HepG2 (cell line): ENCODE data around the gene NCDN. TPM values are rescaled to one million over a fixed set of nuclear protein-coding genes. Genes with fewer than 3 reads are reported as not detected.
A peak's percentile ranks its signal among the peaks of the same experiment; 100 is the strongest.

Source experiments
- ATAC-seq: fragments of 200-7000 bp; cut with Tn5 transposase; 3 replicates; pipeline ENCODE4 v1.9.1; 2020; ENCODE audit warnings: mild to moderate bottlenecking, moderate library complexity
- BruUV-seq: library from RNA; stranded (reverse); fragments of 400-500 nt; replicated peaks from 2 replicates; lab custom pipeline; 2021; lab: Mats Ljungman, UMichigan
- CTCF ChIA-PET: fragments of 300-600 bp; formaldehyde crosslinking; extraction: SDS; loops from one replicate; lab custom pipeline; 2021; ENCODE audit warnings: low total read pairs, inconsistent platforms, low intra/inter-chr PET ratio; lab: Yijun Ruan, JAX
- POLR2A ChIA-PET: fragments of 350-600 bp; sonication (Branson Sonifier 250); formaldehyde crosslinking; loops from one replicate; lab custom pipeline; 2020; ENCODE audit warnings: antibody characterized with exemption, inconsistent platforms; lab: Yijun Ruan, JAX
- DNase-seq: peaks from one replicate; pipeline ENCODE4 v3.0.0-alpha.2; 2015; ENCODE audit warnings: low spot score
- FAIRE-seq: peaks from 3 replicates; lab custom pipeline; 2011; peaks lifted over from hg19 to GRCh38; lab: Jason Lieb, UNC
- H2AFZ ChIP-seq: one replicate; pipeline ENCODE4 v1.6.1; 2011; ENCODE audit warnings: low read length, inconsistent platforms
- H3K27ac ChIP-seq: fragments of 300-600 bp; 3 replicates; pipeline ENCODE4 v1.8.0; 2011; ENCODE audit warnings: mixed run types, mild to moderate bottlenecking, mixed read lengths, low read length, inconsistent platforms; ENCODE audit not compliant: insufficient read depth; ENCODE audit errors: extremely low read length
- H3K27me3 ChIP-seq, 2 experiments: fragments of 200-600 bp in 1 of 2; 2 replicates in 1 of 2; 3 replicates in 1 of 2; pipeline versions ENCODE4 v1.6.0 to v1.8.0; 2011; ENCODE audit warnings: low read length in 2 of 2, mild to moderate bottlenecking in 2 of 2, moderate library complexity in 2 of 2, inconsistent platforms in 1 of 2; ENCODE audit not compliant: insufficient read depth in 2 of 2, control insufficient read depth in 1 of 2
- H3K36me3 ChIP-seq, 2 experiments: fragments of 200-600 bp in 1 of 2; replicated peaks in 1 of 2; 2 replicates in 1 of 2; 3 replicates in 1 of 2; pipeline versions ENCODE4 v1.5.1 to v1.8.0; 2011; ENCODE audit warnings: low read length in 2 of 2, inconsistent platforms in 1 of 2; ENCODE audit not compliant: insufficient read depth in 2 of 2, control insufficient read depth in 1 of 2
- H3K4me1 ChIP-seq: 2 replicates; pipeline ENCODE4 v1.5.1; 2012; ENCODE audit warnings: low read length, inconsistent platforms; ENCODE audit not compliant: insufficient read depth
- H3K4me2 ChIP-seq: 2 replicates; pipeline ENCODE4 v1.6.0; 2011; ENCODE audit warnings: low read depth, low read length, inconsistent platforms
- H3K4me3 ChIP-seq, 3 experiments: fragments of 200-600 bp in 1 of 3; sonication (generic), shearing (Covaris generic) in 1 of 3; replicated peaks in 1 of 3; 2 replicates each; pipeline ENCODE4 v1.5.1; 2011 to 2016; ENCODE audit warnings: low read length in 3 of 3, inconsistent platforms in 2 of 3, low read depth in 2 of 3, mild to moderate bottlenecking in 2 of 3, control low read depth in 1 of 3, mixed read lengths in 1 of 3; ENCODE audit not compliant: insufficient read depth in 1 of 3
- H3K79me2 ChIP-seq: one replicate; pipeline ENCODE4 v1.6.1; 2011; ENCODE audit warnings: low read length, inconsistent platforms; ENCODE audit not compliant: insufficient read depth
- H3K9ac ChIP-seq: 2 replicates; pipeline ENCODE4 v1.6.0; 2011; ENCODE audit warnings: mild to moderate bottlenecking, low read depth, low read length, inconsistent platforms; ENCODE audit not compliant: insufficient read depth
- H3K9me3 ChIP-seq: 2 replicates; pipeline ENCODE4 v1.5.1; 2012; ENCODE audit warnings: mild to moderate bottlenecking, low read length
- H4K20me1 ChIP-seq: 2 replicates; pipeline ENCODE4 v1.6.0; 2011; ENCODE audit warnings: inconsistent platforms, mild to moderate bottlenecking, low read length, moderate library complexity; ENCODE audit not compliant: insufficient read depth
- AGO2 ChIP-seq: fragments of 200-400 bp; formaldehyde crosslinking; optimal IDR thresholded peaks from 2 replicates; pipeline ENCODE3; 2017; ENCODE audit warnings: mild to moderate bottlenecking, low read depth, low read length, moderate library complexity
- HNRNPL ChIP-seq: fragments of 200-400 bp; formaldehyde crosslinking; IDR thresholded peaks from 2 replicates; pipeline ENCODE4 v1.6.1; 2017; ENCODE audit warnings: mild to moderate bottlenecking, low read depth, low read length
- WGBS: methylation state at CpG from one replicate; pipeline ENCODE4 v1.1.6; 2017; ENCODE audit warnings: low lambda C conversion rate; 5-methylcytosine and 5-hydroxymethylcytosine counted together
- in situ Hi-C: cut with HindIII; loops from 2 replicates; pipeline ENCODE4 v1.10.0; 2017; ENCODE audit warnings: low pct_unique_long_range_greater_than_20kb; ENCODE audit not compliant: extremely low pct_ligation_motif_present
- intact Hi-C: fragments of 100-400 bp; cut with micrococcal nuclease; formaldehyde crosslinking; loops from one replicate; pipeline ENCODE4 v1.10.0; 2022; ENCODE audit not compliant: unreplicated experiment
- polyA plus RNA-seq, 8 experiments: library from polyadenylated mRNA; depleted of rRNA in 3 of 8; stranded (reverse) in 7 of 8; unstranded in 1 of 8; fragments of >200 nt; fragmentation: Illumina TruSeq in 4 of 8; extraction: Trizol in 4 of 8; gene quantifications; 2 replicates each; pipeline versions ENCODE4 v1.2.1 to v1.2.3, GENCODE V29; 2011 to 2016; ENCODE audit warnings: low read depth in 4 of 8, missing spikeins in 1 of 8, mixed read lengths in 1 of 8; ENCODE audit not compliant: insufficient read depth in 1 of 8
- total RNA-seq, 5 experiments: library from RNA; depleted of rRNA; stranded (reverse); fragments of >200 nt; fragmentation: Illumina TruSeq; extraction: Trizol; gene quantifications; 2 replicates each; pipeline ENCODE4 v1.2.3, GENCODE V29; 2016; ENCODE audit warnings: low read depth in 1 of 5
- TF ChIP-seq, protein P1 (sequence below): sonication (generic); formaldehyde crosslinking; IDR thresholded peaks from 2 replicates; pipeline ENCODE4 v1.4.0; 2020; ENCODE audit warnings: missing genetic modification reagents

NCDN gene
- total and polyA plus RNA-seq, 2 of the 13 experiments (the other 11 are each of a cell fraction or from before 2014, with no cell fraction given) = 6.6 to 9.3 TPM

DNA sequence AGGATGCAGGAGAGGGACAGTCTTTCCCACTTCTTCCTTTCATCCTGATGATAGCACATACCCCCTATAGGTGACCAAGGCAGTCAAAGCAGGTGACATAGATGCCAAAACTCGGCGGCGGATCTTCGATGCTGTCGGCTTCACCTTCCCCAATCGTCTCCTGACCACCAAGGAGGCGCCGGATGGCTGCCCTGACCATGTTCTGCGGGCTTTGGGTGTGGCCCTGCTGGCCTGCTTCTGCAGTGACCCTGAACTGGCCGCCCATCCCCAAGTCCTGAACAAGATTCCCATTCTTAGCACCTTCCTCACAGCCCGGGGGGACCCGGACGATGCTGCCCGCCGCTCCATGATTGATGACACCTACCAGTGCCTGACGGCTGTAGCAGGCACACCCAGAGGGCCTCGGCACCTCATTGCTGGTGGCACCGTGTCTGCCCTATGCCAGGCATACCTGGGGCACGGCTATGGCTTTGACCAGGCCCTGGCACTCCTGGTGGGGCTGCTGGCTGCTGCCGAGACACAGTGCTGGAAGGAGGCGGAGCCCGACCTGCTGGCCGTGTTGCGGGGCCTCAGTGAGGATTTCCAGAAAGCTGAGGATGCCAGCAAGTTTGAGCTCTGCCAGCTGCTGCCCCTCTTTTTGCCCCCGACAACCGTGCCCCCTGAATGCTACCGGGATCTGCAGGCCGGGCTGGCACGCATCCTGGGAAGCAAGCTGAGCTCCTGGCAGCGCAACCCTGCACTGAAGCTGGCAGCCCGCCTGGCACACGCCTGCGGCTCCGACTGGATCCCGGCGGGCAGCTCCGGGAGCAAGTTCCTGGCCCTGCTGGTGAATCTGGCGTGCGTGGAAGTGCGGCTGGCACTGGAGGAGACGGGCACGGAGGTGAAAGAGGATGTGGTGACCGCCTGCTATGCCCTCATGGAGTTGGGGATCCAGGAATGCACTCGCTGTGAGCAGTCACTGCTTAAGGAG is 2.9 kb downstream of the NCDN start:
- CTCF ChIA-PET = no interaction called here

More for the DNA sequence above, 2.9 kb downstream of the NCDN start:
- Histone ChIP-seq H3K4me3 (no peak overlapping the region), H4K20me1 (peaks cover 3% of the 10 kb centered on the region; the same call in 1 of the 2 replicates)
- no peak for DNase-seq
- peak; percentile 75 for TF ChIP-seq AGO2
- TF ChIP-seq, protein P1, sequence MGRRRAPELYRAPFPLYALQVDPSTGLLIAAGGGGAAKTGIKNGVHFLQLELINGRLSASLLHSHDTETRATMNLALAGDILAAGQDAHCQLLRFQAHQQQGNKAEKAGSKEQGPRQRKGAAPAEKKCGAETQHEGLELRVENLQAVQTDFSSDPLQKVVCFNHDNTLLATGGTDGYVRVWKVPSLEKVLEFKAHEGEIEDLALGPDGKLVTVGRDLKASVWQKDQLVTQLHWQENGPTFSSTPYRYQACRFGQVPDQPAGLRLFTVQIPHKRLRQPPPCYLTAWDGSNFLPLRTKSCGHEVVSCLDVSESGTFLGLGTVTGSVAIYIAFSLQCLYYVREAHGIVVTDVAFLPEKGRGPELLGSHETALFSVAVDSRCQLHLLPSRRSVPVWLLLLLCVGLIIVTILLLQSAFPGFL = no peak
- TF ChIP-seq HNRNPL = 0 out of 2 replicates have a peak, but pooled peaks have one; percentile 66
- TF ChIP-seq, all 625 proteins: peak for 2
- no peak for FAIRE-seq
- POLR2A ChIA-PET = interaction anchor here (1.0 to 1.3 kb wide), 2 partner anchors 11 to 12 kb away, joined by 3 to 4 read pairs; partner anchors contain the start of gene TFAP2E
- peaks cover 4% of the 10 kb centered on the region for H3K79me2 ChIP-seq
- in situ Hi-C loops = loop anchor here (5.0 kb wide), 2 partner anchors 108 to 212 kb away; no protein-coding TSS in a partner anchor
- no peak overlapping the region for H3K9ac ChIP-seq
- H3K4me2 ChIP-seq = no peak overlapping the region
- ATAC-seq = no peak
- H3K9me3 ChIP-seq = no peaks in the 10 kb centered on the region
- no peaks in the 10 kb centered on the region for H3K27me3 ChIP-seq
- H3K27ac ChIP-seq = no peak overlapping the region
- no peak overlapping the region for H2AFZ ChIP-seq
- BruUV-seq = no TSS peak
- peaks cover 21% of the 10 kb centered on the region for H3K4me1 ChIP-seq
- 97% methylated on average over 37 of the region's 44 CpGs for WGBS
- intact Hi-C loops = no loop called here
- H3K36me3 ChIP-seq = peaks cover 7 to 18% of the 10 kb centered on the region in 2 experiments; a peak in 3 of 5 replicates
